Breast epithelium (tissue), 4 donors: ENCODE measurements around the gene NXN. TPM values are rescaled to one million over a fixed set of nuclear protein-coding genes. Genes with fewer than 3 reads are reported as not detected.
"Not testable (repeated sequence)": the region's sequence is repeated elsewhere in the genome, so short reads cannot be mapped to it uniquely, and the experiment has no call there.

Experiments used
- DNase-seq, 2 donors: peaks; one replicate each; pipeline ENCODE4 v3.0.0-alpha.2; 2019; ENCODE audit warnings: low spot score in 2 of 2
- H3K27ac ChIP-seq, 2 donors: fragments of 200-600 bp; sonication (generic) in 1 of 2; one replicate each; pipeline ENCODE4 v1.5.1; 2016 to 2019; ENCODE audit warnings: mild to moderate bottlenecking in 1 of 2
- H3K27me3 ChIP-seq, 2 donors: fragments of 200-600 bp; sonication (generic) in 1 of 2; one replicate each; pipeline versions ENCODE4 v1.5.1 to v1.6.0; 2017 to 2019; ENCODE audit warnings: control low read depth in 1 of 2, mild to moderate bottlenecking in 1 of 2
- H3K36me3 ChIP-seq: fragments of 200-600 bp; one replicate; pipeline ENCODE4 v1.5.1; 2019
- H3K4me1 ChIP-seq, 2 donors: fragments of 200-600 bp; sonication (generic); one replicate each; pipeline ENCODE4 v1.5.1; 2016 to 2019; ENCODE audit warnings: control low read depth in 1 of 2
- H3K4me3 ChIP-seq, 3 donors: fragments of 200-600 bp; sonication (generic); 1 replicate in 2 of 3; 2 replicates in 1 of 3; pipeline ENCODE4 v1.5.1; 2016 to 2019; ENCODE audit warnings: mild to moderate bottlenecking in 3 of 3, moderate library complexity in 2 of 3
- H3K9me3 ChIP-seq, 2 donors: fragments of 200-600 bp; sonication (generic) in 1 of 2; one replicate each; pipeline ENCODE4 v1.5.1; 2016 to 2019; ENCODE audit warnings: control low read depth in 1 of 2
- CTCF ChIP-seq, 3 donors: fragments of 450-650 bp; IDR thresholded peaks; one replicate each; pipeline ENCODE4 v1.5.1; 2016 to 2017; ENCODE audit warnings: antibody characterized with exemption in 3 of 3, mild to moderate bottlenecking in 3 of 3, moderate library complexity in 3 of 3
- POLR2A ChIP-seq: fragments of 450-650 bp; IDR thresholded peaks from one replicate; pipeline ENCODE4 v1.6.1; 2016; ENCODE audit warnings: antibody characterized with exemption, mild to moderate bottlenecking, moderate library complexity
- POLR2AphosphoS5 ChIP-seq, 3 donors: sonication (generic); formaldehyde crosslinking; IDR thresholded peaks; one replicate each; pipeline ENCODE4 v1.6.1; 2017; ENCODE audit warnings: antibody characterized with exemption in 3 of 3
- intact Hi-C: fragments of 100-400 bp; cut with DNase I; formaldehyde crosslinking; loops from one replicate; pipeline ENCODE4 v1.15.1; 2023; ENCODE audit warnings: low total_unique reads
- total RNA-seq, 3 donors: library from RNA; depleted of rRNA; stranded (reverse); fragments of >200 nt; gene quantifications; one replicate each; pipeline ENCODE4 v1.1.0, GENCODE V29; 2016

The NXN gene
- total RNA-seq, 3 donors from 2014 or later, result 9.3 to 14.3 (median 12.8) TPM

- intact Hi-C loops, result no loop called here
- no peaks in the 10 kb centered on the region for H3K36me3 ChIP-seq
- DNase-seq, result no peak
- no peaks in the 10 kb centered on the region for H3K27me3 ChIP-seq
- H3K4me3 ChIP-seq, result no peak overlapping the region
- no peak for TF ChIP-seq POLR2AphosphoS5 (IDR thresholded peaks at IDR 0.05)
- no peaks in the 10 kb centered on the region for H3K9me3 ChIP-seq
- no peak overlapping the region for H3K27ac ChIP-seq
- H3K4me1 ChIP-seq, result peaks cover 0 to 8% of the 10 kb centered on the region in 2 donors
These were observed 2.4 kb downstream of the NXN start for GRCh38 chr17:977166-977565.

- no peak overlapping the region for H3K27ac ChIP-seq
- H3K36me3 ChIP-seq, result no peaks in the 10 kb centered on the region
- H3K27me3 ChIP-seq, result no peaks in the 10 kb centered on the region
- TF ChIP-seq CTCF (IDR thresholded peaks at IDR 0.05) (no peak), POLR2A (no peak), POLR2AphosphoS5 (IDR thresholded peaks at IDR 0.05) (no peak)
- H3K4me3 ChIP-seq, result no peak overlapping the region
- intact Hi-C loops, result no loop called here
- peaks cover 0 to 8% of the 10 kb centered on the region in 2 donors for H3K4me1 ChIP-seq
- no peak for DNase-seq
- H3K9me3 ChIP-seq, result no peaks in the 10 kb centered on the region
These were observed 3.3 kb downstream of the NXN start for GRCh38 chr17:976312-976711.

GRCh38 chr17:975371-975915 lies 4.1 kb downstream of the NXN start:
- TF ChIP-seq CTCF (IDR thresholded peaks at IDR 0.05) (no peak), POLR2AphosphoS5 (IDR thresholded peaks at IDR 0.05) (no peak), POLR2A (no peak)
- peaks cover 0 to 8% of the 10 kb centered on the region in 2 donors for H3K4me1 ChIP-seq
- no peaks in the 10 kb centered on the region for H3K9me3 ChIP-seq
- H3K36me3 ChIP-seq, result no peaks in the 10 kb centered on the region
- no peak overlapping the region for H3K4me3 ChIP-seq
- H3K27me3 ChIP-seq, result no peaks in the 10 kb centered on the region
- DNase-seq, result no peak
- H3K27ac ChIP-seq, result peak overlapping the region in 1 of 2 donors; percentile 30
- intact Hi-C loops, result no loop called here

- not testable (repeated sequence) for H3K4me1 ChIP-seq, H3K27ac ChIP-seq
These were observed 4.8 kb downstream of the NXN start for GRCh38 chr17:974778-975177.

GRCh38 chr17:973053-973452 lies 6.5 kb downstream of the NXN start:
- Histone ChIP-seq H3K9me3 (no peaks in the 10 kb centered on the region), H3K27ac (no peak overlapping the region), H3K4me1 (peaks cover 0 to under 1% of the 10 kb centered on the region in 2 donors), H3K36me3 (no peaks in the 10 kb centered on the region), H3K4me3 (no peak overlapping the region), H3K27me3 (no peaks in the 10 kb centered on the region)
- DNase-seq, result no peak
- no peak for TF ChIP-seq POLR2AphosphoS5 (IDR thresholded peaks at IDR 0.05)
- no peak for TF ChIP-seq POLR2A
- TF ChIP-seq CTCF (IDR thresholded peaks at IDR 0.05), result no peak
- intact Hi-C loops, result no loop called here

More at GRCh38 chr17:974778-975177, 4.8 kb downstream of the NXN start:
- DNase-seq, H3K4me3 ChIP-seq, H3K36me3 ChIP-seq, H3K9me3 ChIP-seq, H3K27me3 ChIP-seq, intact Hi-C loops: not testable (repeated sequence)

- H3K4me3 ChIP-seq, DNase-seq, H3K27me3 ChIP-seq, H3K36me3 ChIP-seq, H3K27ac ChIP-seq, H3K9me3 ChIP-seq, intact Hi-C loops, H3K4me1 ChIP-seq: not testable (repeated sequence)
These were observed 7.7 kb downstream of the NXN start for GRCh38 chr17:971861-972260.

- Histone ChIP-seq H3K27ac (no peak overlapping the region), H3K36me3 (no peaks in the 10 kb centered on the region), H3K4me3 (no peak overlapping the region), H3K27me3 (no peaks in the 10 kb centered on the region), H3K4me1 (no peaks in the 10 kb centered on the region), H3K9me3 (no peaks in the 10 kb centered on the region)
- intact Hi-C loops, result no loop called here
- no peak for DNase-seq
- TF ChIP-seq POLR2AphosphoS5 (IDR thresholded peaks at IDR 0.05) (no peak), POLR2A (no peak), CTCF (IDR thresholded peaks at IDR 0.05) (no peak)
These were observed 9.2 kb downstream of the NXN start for GRCh38 chr17:970364-970763.
